ENCODE results near the gene THBS3. TPM values are rescaled to one million over a fixed set of nuclear protein-coding genes. Genes with fewer than 3 reads are reported as not detected.
"Not testable (repeated sequence)": the region's sequence is repeated elsewhere in the genome, so short reads cannot be mapped to it uniquely, and the experiment has no call there.

The THBS3 gene
- total RNA-seq, 2 experiments from 2014 or later: 21.2 to 23.6 TPM

DNA sequence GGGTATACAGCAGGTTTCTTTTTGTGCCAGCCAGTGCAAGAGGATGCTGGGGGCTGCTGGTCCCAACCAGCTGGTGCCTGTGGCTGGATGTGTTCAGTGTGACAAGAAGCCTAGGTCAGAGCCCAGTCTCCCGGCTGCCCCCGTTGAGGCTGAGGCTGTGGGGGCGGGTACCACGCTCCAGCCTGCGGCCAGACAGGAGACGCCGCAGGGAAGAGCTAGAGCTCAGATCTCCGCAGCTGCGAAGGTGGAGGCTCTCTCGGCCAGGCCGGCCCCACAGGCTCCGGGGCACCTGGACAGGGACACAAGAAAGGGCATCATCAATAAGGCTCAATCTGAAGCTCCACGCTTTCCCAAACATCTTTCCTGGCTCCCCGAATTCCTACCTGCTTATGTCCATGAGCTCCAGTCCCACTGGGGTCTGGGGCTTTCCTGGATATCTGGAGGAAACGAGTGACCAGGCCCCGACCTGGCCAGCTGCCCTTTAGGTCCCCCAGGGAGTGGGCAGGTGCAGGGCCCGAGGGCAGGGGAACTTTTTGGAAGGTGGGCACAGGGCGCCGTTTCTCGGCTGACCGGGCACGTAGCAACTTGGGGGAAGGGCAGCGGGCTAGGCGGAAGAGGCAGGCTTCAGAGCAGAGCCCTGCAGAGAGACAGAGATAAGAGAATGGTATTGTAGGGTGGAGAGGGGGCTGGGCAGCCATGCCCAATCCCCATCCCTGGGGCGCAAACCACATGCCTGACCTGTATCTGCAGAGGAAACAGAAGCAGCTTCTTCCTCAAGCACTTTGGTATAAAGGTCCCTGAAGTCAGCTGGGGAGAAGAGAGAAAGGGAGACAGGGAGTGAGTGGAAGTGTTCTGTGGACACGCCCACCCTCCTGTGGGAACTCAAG lies 40.2 kb upstream of the THBS3 start:
- Mint-ChIP-seq H3K36me3 (ENCODE audit: low read depth) (peaks cover 8% of the 10 kb centered on the region), H3K9me3 (no peaks in the 10 kb centered on the region), H3K4me1 (peaks cover 45% of the 10 kb centered on the region), H3K27ac (no peak overlapping the region), H3K4me3 (no peak overlapping the region), H3K27me3 (peaks cover 2% of the 10 kb centered on the region)
- CTCF ChIA-PET: interaction anchor here (1.1 to 5.0 kb wide), 4 partner anchors 12 to 75 kb away, joined by 4 to 72 read pairs (median 20); partner anchors contain the start of gene SCAMP3
- POLR2A ChIA-PET: interaction anchor here (0.6 kb wide), 2 partner anchors 243 to 506 kb away, joined by 3 read pairs; no protein-coding TSS in a partner anchor
- no peak for DNase-seq

DNA sequence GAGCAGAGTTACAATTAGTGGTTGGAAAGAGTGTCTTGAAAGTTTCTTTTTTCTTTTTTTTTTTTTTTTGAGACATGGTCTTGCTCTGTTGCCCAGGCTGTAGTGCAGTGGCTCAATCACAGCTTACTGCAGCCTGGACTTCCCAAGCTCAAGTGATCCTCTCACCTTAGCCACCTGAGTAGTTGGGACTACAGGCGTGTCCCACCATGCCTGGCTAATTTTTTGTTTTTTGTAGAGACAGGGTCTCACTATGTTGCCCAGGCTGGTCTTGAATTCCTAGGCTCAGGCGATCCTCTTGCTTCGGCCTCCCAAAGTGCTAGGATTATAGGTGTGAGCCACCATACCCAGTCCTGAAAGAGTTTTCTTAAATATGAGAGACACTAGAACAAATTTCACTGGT lies 39.1 kb upstream of the THBS3 start:
- not testable (repeated sequence) for DNase-seq; H3K36me3 Mint-ChIP-seq (ENCODE audit: low read depth); H3K9me3 Mint-ChIP-seq; H3K27me3 Mint-ChIP-seq; H3K4me3 Mint-ChIP-seq
- ChIA-PET CTCF (interaction anchor here (0.6 to 1.1 kb wide), 4 partner anchors 15 to 910 kb away, joined by 3 to 4 read pairs (median 4); no protein-coding TSS in a partner anchor), POLR2A (interaction anchor here (0.6 kb wide), 2 partner anchors 244 to 507 kb away, joined by 3 read pairs; no protein-coding TSS in a partner anchor)
- Mint-ChIP-seq H3K27ac (peak overlapping the region; percentile 94), H3K4me1 (peaks cover 52% of the 10 kb centered on the region)

DNA sequence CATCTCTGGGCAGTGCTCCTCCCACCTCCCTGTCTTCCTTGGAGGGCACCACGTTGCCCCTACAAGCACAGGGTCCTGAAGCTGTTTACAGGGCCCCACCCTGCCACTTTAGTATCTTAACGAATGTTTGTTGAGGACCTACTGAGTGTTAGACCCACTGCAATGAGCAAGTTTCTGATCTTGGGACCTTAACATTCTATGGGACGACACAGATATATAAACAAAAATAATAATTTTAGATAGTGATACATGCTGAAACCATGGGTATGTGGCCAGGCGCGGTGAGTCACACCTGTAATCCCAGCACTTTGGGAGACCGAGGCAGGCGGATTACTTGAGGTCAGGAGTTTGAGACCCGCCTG lies 37.4 kb upstream of the THBS3 start:
- ChIA-PET POLR2A (no interaction called here), CTCF (interaction anchor here (2.0 to 2.3 kb wide), 2 partner anchors 27 to 78 kb away, joined by 6 to 9 read pairs; partner anchors contain the start of gene CLK2)
- H3K27me3 Mint-ChIP-seq: peaks cover 2% of the 10 kb centered on the region
- H3K4me1 Mint-ChIP-seq: peaks cover 57% of the 10 kb centered on the region
- peak overlapping the region; percentile 79 for H3K4me3 Mint-ChIP-seq
- H3K36me3 Mint-ChIP-seq (ENCODE audit: low read depth): peaks cover 12% of the 10 kb centered on the region
- DNase-seq: no peak
- H3K9me3 Mint-ChIP-seq: no peaks in the 10 kb centered on the region
- H3K27ac Mint-ChIP-seq: peak overlapping the region; percentile 94

DNA sequence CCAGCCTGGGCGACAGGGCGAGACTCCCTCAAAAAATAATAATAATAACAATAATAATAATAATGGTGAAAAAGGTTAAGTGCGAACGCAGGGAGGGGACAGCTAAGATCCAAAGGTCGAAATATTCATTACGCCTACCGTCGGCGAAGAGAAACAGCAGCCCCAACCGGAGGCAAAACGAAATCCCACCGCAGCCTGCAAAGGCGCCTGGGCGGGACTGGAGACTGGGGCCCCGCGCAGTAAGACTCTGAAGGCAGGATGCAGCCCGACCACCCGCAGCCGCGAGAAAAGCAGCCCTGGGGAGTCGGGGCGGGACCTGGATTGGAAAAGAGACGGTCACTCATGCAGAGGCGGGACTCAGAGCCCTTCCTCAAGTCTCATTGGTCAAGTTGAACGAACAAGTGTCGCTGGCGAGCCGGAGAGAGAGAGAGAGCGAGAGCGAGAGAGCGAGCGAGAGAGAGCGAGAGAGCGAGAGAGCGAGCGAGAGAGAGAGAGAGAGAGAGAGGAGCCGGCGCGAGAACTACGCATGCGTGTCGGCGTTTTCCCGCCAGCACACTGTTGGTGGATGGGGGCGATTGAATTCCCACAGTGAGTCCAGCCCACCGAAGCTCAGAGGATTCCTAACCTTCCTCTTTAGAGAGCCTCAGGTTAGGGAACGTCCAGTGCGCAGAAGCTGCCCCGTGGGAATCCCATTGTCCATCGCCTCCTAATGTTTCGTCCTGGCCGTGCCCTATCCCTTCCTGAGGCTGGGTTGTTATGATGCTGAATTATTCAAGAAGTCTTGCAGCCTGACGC lies 36.9 kb upstream of the THBS3 start:
- H3K36me3 Mint-ChIP-seq (ENCODE audit: low read depth): peaks cover 14% of the 10 kb centered on the region
- H3K4me1 Mint-ChIP-seq: peaks cover 58% of the 10 kb centered on the region
- no peaks in the 10 kb centered on the region for H3K9me3 Mint-ChIP-seq
- H3K27me3 Mint-ChIP-seq: peaks cover 2% of the 10 kb centered on the region
- ChIA-PET CTCF (interaction anchor here (0.8 to 2.3 kb wide), 5 partner anchors 13 to 79 kb away, joined by 3 to 9 read pairs (median 4); partner anchors contain the start of genes CLK2 and KRTCAP2), POLR2A (no interaction called here)
- H3K27ac Mint-ChIP-seq: peak overlapping the region; percentile 94
- DNase-seq: peak; percentile 99
- H3K4me3 Mint-ChIP-seq: peak overlapping the region; percentile 79

DNA sequence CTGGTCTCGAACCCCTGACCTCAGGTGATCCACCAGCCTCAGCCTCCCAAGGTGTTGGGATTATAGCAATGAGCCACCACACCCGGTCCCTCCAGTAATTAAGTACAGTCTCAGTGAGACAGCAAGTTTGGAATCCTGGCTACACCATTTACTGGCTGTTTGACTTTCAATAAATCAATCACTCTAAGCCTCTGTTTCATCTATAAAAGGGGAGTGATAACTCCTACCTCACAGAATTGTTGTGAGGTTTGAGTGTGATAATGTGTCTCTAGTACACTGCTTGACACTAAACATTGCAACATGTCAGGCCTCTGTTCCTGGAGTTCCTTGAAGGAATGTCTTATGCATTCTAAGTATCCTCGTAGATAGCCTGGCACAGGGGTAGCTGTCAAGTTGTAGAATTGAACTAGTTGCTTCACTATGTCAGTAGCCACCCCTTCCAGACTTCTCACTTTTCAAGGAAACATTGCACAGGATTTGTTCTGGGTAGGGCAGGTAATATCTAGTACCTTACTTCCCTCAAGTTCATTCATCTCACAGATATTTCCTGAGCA lies 35.2 kb upstream of the THBS3 start:
- ChIA-PET POLR2A (no interaction called here), CTCF (interaction anchor here (0.6 to 1.8 kb wide), 5 partner anchors 14 to 812 kb away, joined by 3 to 5 read pairs (median 4); partner anchors contain the start of gene KRTCAP2)
- Mint-ChIP-seq H3K4me3 (peak overlapping the region; percentile 79), H3K27me3 (peaks cover 2% of the 10 kb centered on the region), H3K9me3 (no peaks in the 10 kb centered on the region), H3K27ac (peak overlapping the region; percentile 94), H3K36me3 (ENCODE audit: low read depth) (peaks cover 22% of the 10 kb centered on the region), H3K4me1 (peaks cover 62% of the 10 kb centered on the region)
- no peak for DNase-seq

DNA sequence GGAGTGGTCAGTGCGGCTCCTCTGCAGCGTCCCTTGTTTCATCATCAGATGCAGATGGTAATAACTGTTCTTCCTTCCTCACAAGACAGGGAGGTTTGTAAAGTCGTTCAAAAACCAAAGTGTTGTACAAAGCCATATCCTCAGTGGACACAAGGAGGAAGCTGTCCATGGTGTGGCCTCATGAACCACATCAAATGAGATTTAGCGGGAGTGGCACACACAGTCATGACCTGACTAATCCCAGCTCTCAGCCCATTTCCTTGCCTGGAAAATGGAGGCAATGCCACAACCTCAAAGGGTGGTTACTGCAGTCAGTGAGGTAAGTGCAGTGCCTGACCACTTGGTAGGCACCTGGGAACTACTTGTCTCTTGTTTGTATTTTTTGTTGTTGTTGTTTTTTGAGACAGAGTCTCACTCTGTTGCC lies 34.2 kb upstream of the THBS3 start:
- no peaks in the 10 kb centered on the region for H3K9me3 Mint-ChIP-seq
- CTCF ChIA-PET: interaction anchor here (0.6 to 3.9 kb wide), 8 partner anchors 9 to 534 kb away, joined by 3 to 38 read pairs (median 4); partner anchors contain the start of genes KRTCAP2, THBS3 and TRIM46
- H3K27me3 Mint-ChIP-seq: peaks cover 2% of the 10 kb centered on the region
- POLR2A ChIA-PET: no interaction called here
- H3K4me3 Mint-ChIP-seq: peak overlapping the region; percentile 40
- no peak for DNase-seq
- H3K36me3 Mint-ChIP-seq (ENCODE audit: low read depth): peaks cover 27% of the 10 kb centered on the region
- H3K4me1 Mint-ChIP-seq: peaks cover 62% of the 10 kb centered on the region
- peak overlapping the region; percentile 91 for H3K27ac Mint-ChIP-seq

DNA sequence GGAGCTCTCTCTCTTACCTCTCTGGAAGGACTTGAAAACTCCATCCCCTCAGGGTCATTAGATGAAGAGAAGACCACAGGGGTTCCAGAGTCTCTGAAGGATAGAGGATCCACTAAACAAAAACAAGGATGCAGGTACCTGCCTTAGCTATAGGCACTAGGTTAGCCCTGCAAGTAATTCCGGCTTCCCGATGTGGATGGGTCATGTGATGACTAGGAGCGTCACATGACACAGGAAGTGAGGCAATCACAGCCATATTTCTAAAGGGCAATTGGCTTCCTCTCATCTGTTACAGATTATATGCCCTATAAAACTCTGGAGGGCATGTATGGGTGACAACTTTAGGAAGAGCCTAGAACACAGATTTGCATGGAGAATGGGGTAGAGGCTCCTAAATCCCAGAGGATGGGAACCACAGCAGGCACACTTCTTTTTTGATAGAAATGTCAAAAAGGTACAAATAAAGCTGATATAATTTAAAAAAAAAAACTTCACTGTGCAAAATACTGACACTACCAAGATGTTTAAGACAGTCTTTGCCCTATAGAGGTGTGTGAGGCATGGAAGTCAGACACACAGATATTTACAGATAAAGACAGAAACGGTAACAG lies 33.5 kb upstream of the THBS3 start:
- peak; percentile 83 for DNase-seq
- Mint-ChIP-seq H3K4me3 (peak overlapping the region; percentile 85), H3K27me3 (peaks cover 2% of the 10 kb centered on the region), H3K9me3 (no peaks in the 10 kb centered on the region), H3K27ac (peak overlapping the region; percentile 91), H3K36me3 (ENCODE audit: low read depth) (peaks cover 28% of the 10 kb centered on the region), H3K4me1 (peaks cover 61% of the 10 kb centered on the region)
- ChIA-PET CTCF (interaction anchor here (0.6 to 3.9 kb wide), 7 partner anchors 9 to 535 kb away, joined by 3 to 38 read pairs (median 4); partner anchors contain the start of genes KRTCAP2, THBS3 and TRIM46), POLR2A (no interaction called here)

DNA sequence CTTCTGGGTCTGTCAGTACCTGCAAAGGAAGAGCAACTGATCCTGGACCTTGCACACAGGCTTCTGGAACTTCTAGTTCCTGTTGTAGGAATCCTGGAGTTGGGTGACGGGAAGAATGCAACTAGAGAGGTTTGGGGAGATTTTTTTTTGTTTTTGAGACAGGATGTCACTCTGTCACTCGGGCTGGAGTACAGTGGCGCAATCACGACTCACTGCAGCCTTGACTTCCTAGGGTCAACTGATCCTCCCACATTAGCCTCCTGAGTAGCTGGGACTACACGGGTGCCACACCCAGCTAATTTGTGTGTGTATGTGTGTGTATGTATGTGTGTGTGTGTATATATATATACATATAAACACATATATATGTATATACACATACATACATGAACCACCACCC lies 28.8 kb upstream of the THBS3 start:
- Mint-ChIP-seq H3K4me1 (peaks cover 30% of the 10 kb centered on the region), H3K27ac (peak overlapping the region; percentile 21), H3K27me3 (no peaks in the 10 kb centered on the region), H3K4me3 (no peak overlapping the region), H3K9me3 (no peaks in the 10 kb centered on the region), H3K36me3 (ENCODE audit: low read depth) (peaks cover 32% of the 10 kb centered on the region)
- ChIA-PET POLR2A (no interaction called here), CTCF (interaction anchor here (1.1 kb wide), 1 partner anchor 15 kb away, joined by 4 read pairs; no protein-coding TSS in a partner anchor)
- no peak for DNase-seq

DNA sequence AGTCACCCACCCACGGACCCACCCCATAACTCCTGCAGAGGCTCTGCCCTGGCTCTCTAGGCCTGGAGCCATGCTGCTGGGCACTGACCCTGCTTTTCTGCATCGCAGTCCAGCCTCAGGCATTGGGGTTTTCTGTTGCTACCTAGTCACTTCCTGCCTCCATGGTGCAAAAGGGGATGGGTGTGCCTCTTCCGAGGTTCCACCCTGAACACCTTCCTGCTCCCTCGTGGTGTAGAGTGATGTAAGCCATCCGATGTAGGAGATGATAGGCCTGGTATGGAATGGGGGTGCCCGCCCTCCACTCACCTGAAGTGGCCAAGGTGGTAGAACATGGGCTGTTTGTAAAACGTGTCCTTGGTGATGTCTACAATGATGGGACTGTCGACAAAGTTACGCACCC lies 27.7 kb upstream of the THBS3 start:
- POLR2A ChIA-PET, H3K27me3 Mint-ChIP-seq, H3K9me3 Mint-ChIP-seq, DNase-seq, H3K4me3 Mint-ChIP-seq: not testable (repeated sequence)
- Mint-ChIP-seq H3K36me3 (ENCODE audit: low read depth) (peaks cover 27% of the 10 kb centered on the region), H3K27ac (peak overlapping the region; percentile 85), H3K4me1 (peaks cover 20% of the 10 kb centered on the region)
- CTCF ChIA-PET: interaction anchor here (1.1 kb wide), 1 partner anchor 16 kb away, joined by 4 read pairs; no protein-coding TSS in a partner anchor

DNA sequence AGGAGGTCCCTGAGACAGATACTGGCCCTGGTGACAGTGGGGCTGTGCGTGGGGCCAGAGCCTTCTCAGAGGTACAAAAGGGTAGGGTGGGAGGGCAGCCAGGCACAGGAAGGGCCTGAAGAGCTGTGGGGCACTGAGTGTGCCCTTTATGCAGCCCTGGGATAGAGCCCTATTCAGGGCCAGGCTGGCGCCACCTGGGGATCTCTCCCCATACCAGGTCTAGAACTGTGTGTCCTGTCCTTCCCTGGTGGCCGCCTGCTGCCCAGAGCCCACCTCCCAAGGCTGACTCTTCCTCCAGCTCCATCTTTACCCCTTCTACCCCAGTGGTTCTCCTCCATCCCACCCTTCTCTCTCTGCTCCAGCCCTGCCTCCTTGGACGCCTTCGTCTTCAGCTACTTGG lies 25.8 kb upstream of the THBS3 start:
- Mint-ChIP-seq H3K4me1 (peaks cover 15% of the 10 kb centered on the region), H3K36me3 (ENCODE audit: low read depth) (peaks cover 21% of the 10 kb centered on the region)
- CTCF ChIA-PET, H3K27me3 Mint-ChIP-seq, DNase-seq, H3K27ac Mint-ChIP-seq, POLR2A ChIA-PET, H3K4me3 Mint-ChIP-seq, H3K9me3 Mint-ChIP-seq: not testable (repeated sequence)

DNA sequence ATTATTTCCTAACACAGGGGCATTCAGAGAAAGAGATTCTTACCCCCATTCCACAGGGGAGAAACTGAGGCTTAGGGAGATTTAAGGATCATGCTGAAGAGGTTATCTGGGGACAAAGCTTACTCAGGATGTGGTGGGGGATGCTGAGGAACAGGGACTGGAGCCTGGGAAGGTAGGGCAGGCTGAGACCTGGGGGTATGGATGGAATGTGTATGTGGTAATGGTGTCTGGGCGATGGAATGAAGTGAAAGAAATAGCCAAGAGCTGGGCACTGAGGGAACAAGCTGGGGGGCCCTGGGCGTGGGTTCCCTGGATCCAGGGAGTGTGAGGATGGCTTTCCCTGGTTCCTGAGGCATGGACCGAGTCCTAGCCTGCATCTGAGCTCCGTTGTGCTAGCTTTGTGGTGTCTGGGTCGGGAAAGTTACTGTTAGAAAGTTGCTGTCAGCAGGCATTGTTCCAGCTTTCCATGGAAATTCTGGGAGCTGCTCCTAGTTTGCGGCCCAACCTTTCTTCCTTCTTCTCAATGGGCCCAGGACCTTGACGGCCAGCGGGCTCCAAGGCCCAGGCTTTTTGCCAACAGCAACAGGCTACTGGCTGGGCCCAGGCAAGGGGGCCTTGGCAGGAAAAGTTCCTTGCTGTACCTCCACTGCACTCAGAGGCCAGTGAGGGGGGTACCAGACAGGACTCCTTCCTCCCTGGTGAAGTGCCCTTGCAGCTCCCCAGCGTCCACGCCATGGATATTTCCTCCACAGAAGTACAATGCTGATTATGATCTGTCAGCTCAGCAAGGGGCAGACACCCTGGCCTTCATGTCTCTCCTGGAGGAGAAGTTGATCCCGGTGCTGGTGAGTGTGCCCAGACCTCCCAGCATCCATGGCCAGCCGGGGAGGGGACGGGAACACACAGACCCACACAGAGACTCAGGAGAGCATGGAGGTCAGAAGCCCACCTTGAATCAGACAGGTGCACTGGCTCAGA lies 24.6 kb upstream of the THBS3 start:
- H3K27ac Mint-ChIP-seq, POLR2A ChIA-PET, H3K4me3 Mint-ChIP-seq, H3K27me3 Mint-ChIP-seq, DNase-seq, H3K9me3 Mint-ChIP-seq: not testable (repeated sequence)
- H3K4me1 Mint-ChIP-seq: peaks cover 25% of the 10 kb centered on the region
- CTCF ChIA-PET: interaction anchor here (1.0 to 1.8 kb wide), 3 partner anchors 12 to 59 kb away, joined by 3 to 5 read pairs (median 4); partner anchors contain the start of gene KRTCAP2
- peaks cover 17% of the 10 kb centered on the region for H3K36me3 Mint-ChIP-seq (ENCODE audit: low read depth)
